ENCODE measurements around the gene C2orf80. TPM values are rescaled to one million over a fixed set of nuclear protein-coding genes. Genes with fewer than 3 reads are reported as not detected.

Gene C2orf80
- total and polyA plus RNA-seq, 2 donors (not counting 1 experiment from before 2014, with no cell fraction given): not detected

DNA sequence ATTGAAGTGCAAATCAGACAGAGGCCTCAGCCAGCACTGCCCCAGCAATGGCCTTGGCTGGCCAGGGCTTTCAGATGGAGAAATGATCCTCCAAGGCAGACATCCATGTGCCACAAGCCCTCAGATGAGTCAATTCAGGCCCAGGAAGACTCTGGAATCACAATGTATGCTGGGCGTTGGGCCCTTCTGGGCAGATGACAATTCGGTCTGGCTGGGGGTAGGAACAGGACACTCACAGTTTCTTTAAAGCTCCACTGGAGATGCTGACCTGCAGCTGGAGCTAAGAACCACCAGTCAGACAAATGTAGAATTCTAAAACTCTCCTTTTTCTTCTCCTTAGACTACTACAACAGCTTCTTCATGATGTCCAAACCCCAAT lies 53.1 kb downstream of the C2orf80 start:
- Mint-ChIP-seq H3K4me3 (no peak overlapping the region), H3K27ac (no peak overlapping the region), H3K27me3 (peaks cover 7% of the 10 kb centered on the region), H3K4me1 (no peaks in the 10 kb centered on the region), H3K9me3 (ENCODE audit: insufficient read depth) (peaks cover 7% of the 10 kb centered on the region)
- H2AFZ ChIP-seq (ENCODE audit: insufficient read depth, low read depth, low read length, poor library complexity, severe bottlenecking): no peak overlapping the region
- no peaks in the 10 kb centered on the region for H3K4me1 ChIP-seq (ENCODE audit: control insufficient read depth in 2 of 2, insufficient read depth in 2 of 2, low read length in 2 of 2)
- 100% methylated on average over 2 of the region's 2 CpGs for WGBS (ENCODE audit: insufficient coverage)
- peaks cover 0 to 14% (median 0%) of the 10 kb centered on the region in 3 donors for H3K9me3 ChIP-seq (ENCODE audit: control extremely low read depth in 1 of 3, control insufficient read depth in 2 of 3, insufficient read depth in 1 of 3, low read length in 2 of 3)
- H3K79me2 ChIP-seq (ENCODE audit: control insufficient read depth, insufficient read depth, low read length): no peaks in the 10 kb centered on the region
- H3K4me2 ChIP-seq (replicated peaks; ENCODE audit: low read depth, low read length, poor library complexity, severe bottlenecking): no peak overlapping the region
- no peak overlapping the region for H3K4me3 ChIP-seq (ENCODE audit: control extremely low read depth in 1 of 5, extremely low read depth in 1 of 5, insufficient read depth in 1 of 5, low read depth in 2 of 5, low read length in 4 of 5)
- TF ChIP-seq CTCF (IDR thresholded peaks at IDR 0.05) (no peak), EZH2 (IDR thresholded peaks at IDR 0.05; ENCODE audit: borderline replicate concordance, insufficient read depth, low read depth, low read length, poor library complexity, severe bottlenecking) (no peak)
- H3K36me3 ChIP-seq (replicated peaks in 1 of 2; ENCODE audit: control extremely low read depth in 1 of 2, control insufficient read depth in 1 of 2, extremely low read depth in 1 of 2, insufficient read depth in 2 of 2, low read length in 1 of 2): no peaks in the 10 kb centered on the region
- no peak for DNase-seq
- H3K27ac ChIP-seq (ENCODE audit: low read length in 2 of 2): no peak overlapping the region
- CTCF ChIA-PET: no interaction called here
- POLR2A ChIA-PET: no interaction called here
- no peaks in the 10 kb centered on the region for H3K27me3 ChIP-seq (replicated peaks in 1 of 4; ENCODE audit: control extremely low read depth in 1 of 4, control insufficient read depth in 3 of 4, insufficient read depth in 4 of 4, low read length in 3 of 4)
- intact Hi-C loops (cut with micrococcal nuclease): no loop called here
- H4K20me1 ChIP-seq (ENCODE audit: control insufficient read depth, insufficient read depth, low read length, poor library complexity, severe bottlenecking): no peaks in the 10 kb centered on the region
- no peak for ATAC-seq (ENCODE audit: low read depth)
- no peak overlapping the region for H3K9ac ChIP-seq (ENCODE audit: low read length)

- Histone ChIP-seq H3K27ac (ENCODE audit: low read length in 2 of 2) (no peak overlapping the region), H3K9ac (ENCODE audit: low read length) (no peak overlapping the region), H2AFZ (ENCODE audit: insufficient read depth, low read depth, low read length, poor library complexity, severe bottlenecking) (no peak overlapping the region), H3K4me3 (ENCODE audit: control extremely low read depth in 1 of 5, extremely low read depth in 1 of 5, insufficient read depth in 1 of 5, low read depth in 2 of 5, low read length in 4 of 5) (no peak overlapping the region), H4K20me1 (ENCODE audit: control insufficient read depth, insufficient read depth, low read length, poor library complexity, severe bottlenecking) (no peaks in the 10 kb centered on the region), H3K27me3 (replicated peaks in 1 of 4; ENCODE audit: control extremely low read depth in 1 of 4, control insufficient read depth in 3 of 4, insufficient read depth in 4 of 4, low read length in 3 of 4) (no peaks in the 10 kb centered on the region), H3K4me2 (replicated peaks; ENCODE audit: low read depth, low read length, poor library complexity, severe bottlenecking) (no peak overlapping the region), H3K9me3 (ENCODE audit: control extremely low read depth in 1 of 3, control insufficient read depth in 2 of 3, insufficient read depth in 1 of 3, low read length in 2 of 3) (peaks cover 0 to 12% (median 0%) of the 10 kb centered on the region in 3 donors), H3K79me2 (ENCODE audit: control insufficient read depth, insufficient read depth, low read length) (no peaks in the 10 kb centered on the region), H3K4me1 (ENCODE audit: control insufficient read depth in 2 of 2, insufficient read depth in 2 of 2, low read length in 2 of 2) (no peaks in the 10 kb centered on the region), H3K36me3 (replicated peaks in 1 of 2; ENCODE audit: control extremely low read depth in 1 of 2, control insufficient read depth in 1 of 2, extremely low read depth in 1 of 2, insufficient read depth in 2 of 2, low read length in 1 of 2) (no peaks in the 10 kb centered on the region)
- DNase-seq (no peak), ATAC-seq (ENCODE audit: low read depth) (no peak)
- CTCF ChIA-PET: no interaction called here
- POLR2A ChIA-PET: no interaction called here
- Mint-ChIP-seq H3K4me1 (no peaks in the 10 kb centered on the region), H3K27me3 (peaks cover 7% of the 10 kb centered on the region), H3K4me3 (no peak overlapping the region), H3K9me3 (ENCODE audit: insufficient read depth) (peaks cover 7% of the 10 kb centered on the region), H3K27ac (no peak overlapping the region)
- 96% methylated on average over 7 of the region's 11 CpGs for WGBS (ENCODE audit: insufficient coverage)
- intact Hi-C loops (cut with micrococcal nuclease): no loop called here
- TF ChIP-seq EZH2 (IDR thresholded peaks at IDR 0.05; ENCODE audit: borderline replicate concordance, insufficient read depth, low read depth, low read length, poor library complexity, severe bottlenecking) (no peak), CTCF (IDR thresholded peaks at IDR 0.05) (no peak)
Measured at GRCh38 chr2:208135794-208136715, 53.8 kb downstream of the C2orf80 start.

Data from B cell (primary cell).